ENCODE data around the gene GNAQ. TPM values are rescaled to one million over a fixed set of nuclear protein-coding genes. Genes with fewer than 3 reads are reported as not detected.

GNAQ gene
- total RNA-seq, 2 donors from 2014 or later: 13.4 to 17.8 TPM

DNA sequence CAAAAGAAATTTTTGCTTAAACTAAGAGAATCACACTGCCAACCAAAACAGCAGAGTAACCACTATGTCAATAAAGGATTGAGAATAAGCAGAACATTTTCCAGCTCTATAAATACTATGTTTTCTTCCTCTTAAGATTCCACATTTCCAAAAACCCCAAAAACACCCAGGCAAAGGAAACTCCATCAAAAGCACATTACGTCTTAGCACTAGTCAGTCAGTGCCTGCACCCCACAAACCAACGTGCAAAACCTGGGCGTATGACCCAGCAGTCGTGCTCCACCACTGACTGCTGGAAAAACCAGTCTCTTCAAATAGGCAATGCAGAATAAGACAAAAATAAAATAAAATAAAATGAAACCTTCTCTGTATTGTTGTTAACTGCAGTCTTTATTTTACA is 85.3 kb downstream of the GNAQ start:
- no peak for DNase-seq (ENCODE audit: low spot score)
- Histone ChIP-seq H3K4me3 (no peak overlapping the region), H3K36me3 (no peaks in the 10 kb centered on the region), H3K27ac (peak overlapping the region in 1 of 2 donors; percentile 30), H3K4me1 (peaks cover 0 to 46% of the 10 kb centered on the region in 2 donors), H3K9me3 (no peaks in the 10 kb centered on the region), H3K27me3 (no peaks in the 10 kb centered on the region)
- TF ChIP-seq, protein P1, sequence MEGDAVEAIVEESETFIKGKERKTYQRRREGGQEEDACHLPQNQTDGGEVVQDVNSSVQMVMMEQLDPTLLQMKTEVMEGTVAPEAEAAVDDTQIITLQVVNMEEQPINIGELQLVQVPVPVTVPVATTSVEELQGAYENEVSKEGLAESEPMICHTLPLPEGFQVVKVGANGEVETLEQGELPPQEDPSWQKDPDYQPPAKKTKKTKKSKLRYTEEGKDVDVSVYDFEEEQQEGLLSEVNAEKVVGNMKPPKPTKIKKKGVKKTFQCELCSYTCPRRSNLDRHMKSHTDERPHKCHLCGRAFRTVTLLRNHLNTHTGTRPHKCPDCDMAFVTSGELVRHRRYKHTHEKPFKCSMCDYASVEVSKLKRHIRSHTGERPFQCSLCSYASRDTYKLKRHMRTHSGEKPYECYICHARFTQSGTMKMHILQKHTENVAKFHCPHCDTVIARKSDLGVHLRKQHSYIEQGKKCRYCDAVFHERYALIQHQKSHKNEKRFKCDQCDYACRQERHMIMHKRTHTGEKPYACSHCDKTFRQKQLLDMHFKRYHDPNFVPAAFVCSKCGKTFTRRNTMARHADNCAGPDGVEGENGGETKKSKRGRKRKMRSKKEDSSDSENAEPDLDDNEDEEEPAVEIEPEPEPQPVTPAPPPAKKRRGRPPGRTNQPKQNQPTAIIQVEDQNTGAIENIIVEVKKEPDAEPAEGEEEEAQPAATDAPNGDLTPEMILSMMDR (IDR thresholded peaks at IDR 0.05): no peak

DNA sequence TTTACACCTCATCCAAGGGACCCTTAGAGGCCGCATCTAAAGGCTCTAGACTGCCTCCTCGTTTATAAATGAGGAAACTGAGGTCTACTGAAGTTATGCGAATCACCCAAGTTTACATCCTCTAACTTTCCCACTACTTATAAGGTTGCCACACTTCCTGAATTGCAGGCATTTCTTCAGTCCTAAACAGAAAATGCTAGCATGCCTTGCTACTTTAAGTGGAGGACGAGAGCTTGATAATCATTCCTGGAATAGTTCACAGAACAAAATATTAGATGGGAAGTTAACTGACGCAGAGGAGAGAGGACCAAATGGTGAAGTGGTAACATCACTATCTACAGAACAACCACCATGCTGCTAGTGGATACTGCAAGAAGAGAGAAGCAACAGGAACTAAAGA is 85.8 kb downstream of the GNAQ start:
- Histone ChIP-seq H3K27me3 (no peaks in the 10 kb centered on the region), H3K9me3 (no peaks in the 10 kb centered on the region), H3K4me1 (peaks cover 0 to 46% of the 10 kb centered on the region in 2 donors), H3K4me3 (no peak overlapping the region), H3K36me3 (no peaks in the 10 kb centered on the region), H3K27ac (peak overlapping the region; percentile 29 to 49)
- TF ChIP-seq, protein P1 (IDR thresholded peaks at IDR 0.05): no peak
- no peak for DNase-seq (ENCODE audit: low spot score)

DNA sequence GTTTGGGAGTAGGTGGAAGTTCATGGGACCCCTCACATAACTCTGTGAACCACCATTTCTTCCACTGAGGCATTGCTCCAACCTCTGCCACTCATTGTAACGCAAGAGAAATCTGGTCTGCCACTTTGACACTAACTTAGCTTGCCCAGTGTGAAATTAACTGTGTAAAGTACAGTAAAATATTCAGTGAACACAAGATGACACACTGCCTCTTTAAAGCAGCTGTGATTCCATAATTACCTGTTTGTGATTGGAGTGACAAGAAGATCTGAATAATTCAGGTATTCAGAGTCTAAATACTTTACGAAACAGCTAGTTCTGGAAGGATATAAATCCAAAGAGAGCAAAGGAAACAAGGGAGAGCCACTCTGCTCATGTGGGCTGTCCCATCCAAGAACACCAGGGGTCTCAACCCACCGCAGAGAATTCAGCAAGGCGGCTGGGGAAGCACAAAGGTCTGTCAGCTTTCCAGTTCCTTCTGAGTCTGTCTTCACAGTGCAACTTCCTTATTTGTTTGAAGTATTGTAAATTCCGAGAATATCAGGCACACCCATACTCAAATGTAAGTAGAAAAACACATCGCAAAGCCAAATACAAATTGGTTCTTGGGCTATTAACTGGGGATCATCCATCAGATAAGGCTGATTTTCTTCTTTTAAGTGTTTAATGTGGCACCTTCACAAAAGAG is 86.9 kb downstream of the GNAQ start:
- Histone ChIP-seq H3K4me1 (peaks cover 0 to 46% of the 10 kb centered on the region in 2 donors), H3K9me3 (no peaks in the 10 kb centered on the region), H3K36me3 (no peaks in the 10 kb centered on the region), H3K27me3 (no peaks in the 10 kb centered on the region), H3K4me3 (no peak overlapping the region), H3K27ac (peak overlapping the region; percentile 29 to 49)
- TF ChIP-seq, protein P1 (IDR thresholded peaks at IDR 0.05): no peak
- no peak for DNase-seq (ENCODE audit: low spot score)

DNA sequence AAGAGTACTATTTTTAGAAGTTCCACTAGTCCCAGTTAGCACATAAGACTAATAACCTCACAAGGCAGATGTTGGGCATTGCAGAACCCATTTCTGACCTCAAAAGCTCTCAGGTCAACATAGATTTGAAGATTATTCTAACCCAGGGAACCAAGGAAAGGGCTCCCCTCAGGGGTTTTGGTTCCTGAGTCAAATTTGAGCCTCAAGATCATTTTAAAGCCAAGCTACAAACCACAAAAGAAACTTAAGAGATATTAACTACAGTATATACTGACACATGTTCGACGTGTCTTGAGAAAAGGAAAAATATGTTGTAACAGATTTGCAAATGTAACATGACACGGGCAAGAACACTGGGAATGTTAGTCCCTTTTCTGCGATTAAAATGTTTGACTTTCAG is 88.6 kb downstream of the GNAQ start:
- Histone ChIP-seq H3K27ac (no peak overlapping the region), H3K36me3 (no peaks in the 10 kb centered on the region), H3K27me3 (no peaks in the 10 kb centered on the region), H3K9me3 (no peaks in the 10 kb centered on the region), H3K4me3 (no peak overlapping the region), H3K4me1 (peaks cover 0 to 36% of the 10 kb centered on the region in 2 donors)
- TF ChIP-seq, protein P1 (IDR thresholded peaks at IDR 0.05): no peak
- DNase-seq (ENCODE audit: low spot score): no peak

DNA sequence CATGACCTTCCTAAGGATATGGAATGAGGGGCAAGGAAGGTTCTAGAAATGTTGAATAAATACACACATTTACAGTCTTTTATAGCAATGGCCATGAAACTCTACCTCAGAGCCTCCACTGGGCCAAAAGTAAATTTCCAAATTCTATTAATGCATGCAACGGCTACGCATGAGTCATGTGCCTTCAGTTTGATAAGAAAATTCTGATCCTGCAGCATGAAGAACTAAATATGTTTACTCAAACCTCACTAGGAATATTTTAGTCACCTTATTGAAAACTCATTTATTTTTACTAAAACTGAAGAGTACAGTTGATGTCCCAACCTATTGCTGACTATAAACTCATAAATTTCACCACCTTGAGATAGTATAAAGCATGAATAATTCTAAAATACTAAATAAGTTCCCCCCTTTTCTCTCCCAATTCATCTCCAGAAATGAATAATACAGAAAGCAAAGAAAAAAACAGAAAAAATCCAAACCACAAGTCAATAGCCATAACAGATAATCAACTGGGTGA is 92.4 kb downstream of the GNAQ start:
- no peak for DNase-seq (ENCODE audit: low spot score)
- H3K27ac ChIP-seq: no peak overlapping the region
- no peaks in the 10 kb centered on the region for H3K36me3 ChIP-seq
- no peak overlapping the region for H3K4me3 ChIP-seq
- TF ChIP-seq, protein P1 (IDR thresholded peaks at IDR 0.05): no peak
- peaks cover 0 to 6% of the 10 kb centered on the region in 2 donors for H3K4me1 ChIP-seq
- no peaks in the 10 kb centered on the region for H3K9me3 ChIP-seq
- no peaks in the 10 kb centered on the region for H3K27me3 ChIP-seq
